ENCODE measurements around the gene KCNH2.
"Not testable (repeated sequence)": the region's sequence is repeated elsewhere in the genome, so short reads cannot be mapped to it uniquely, and the experiment has no call there.

The KCNH2 gene

GRCh38 chr7:150978126-150978789 lies at the start of gene KCNH2:
TSS of gene KCNH2 (minus strand) at chr7:150978321. CDS start at chr7:150977913, 408 bp downstream.
- DNase-seq, result peak in 42 of 56 donors; percentile 20 to 74 (median 55)

GRCh38 chr7:151027728-151028130 lies 49.6 kb upstream of the KCNH2 start:
- DNase-seq, result not testable (repeated sequence)

GRCh38 chr7:151026771-151027727 lies 48.9 kb upstream of the KCNH2 start:
- DNase-seq, result not testable (repeated sequence)

GRCh38 chr7:151025924-151026671 lies 48.0 kb upstream of the KCNH2 start:
- DNase-seq, result no peak

DNA sequence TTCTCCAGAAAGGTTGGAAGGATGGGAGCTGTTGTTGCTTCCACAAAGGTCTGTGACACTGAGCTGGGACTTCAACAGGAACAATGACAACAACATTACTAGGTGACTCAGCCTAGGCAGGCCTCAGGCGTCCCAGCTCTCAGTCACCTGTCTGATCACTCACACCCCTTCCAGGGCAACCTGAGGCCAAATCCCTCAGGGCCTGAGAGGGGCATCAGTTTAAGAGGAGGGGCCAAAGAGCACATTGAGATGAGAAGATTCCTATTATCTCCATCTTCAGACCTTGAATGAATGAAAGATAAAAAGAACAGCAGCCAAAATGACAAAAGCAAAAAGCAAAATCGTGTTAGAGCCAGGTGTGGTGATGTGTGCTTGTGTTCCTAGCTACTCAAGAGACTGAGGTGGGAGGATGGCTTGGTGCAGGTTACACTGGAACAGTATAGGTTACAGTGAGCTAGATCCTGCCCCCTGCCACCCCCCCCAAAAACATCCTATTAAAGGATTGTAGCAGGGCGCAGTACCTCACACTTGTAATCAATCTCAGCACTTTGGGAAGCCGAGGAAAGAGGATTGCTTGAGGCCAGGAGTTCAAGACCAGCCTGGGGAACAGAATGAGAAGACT lies 46.4 kb upstream of the KCNH2 start, which contains the start of gene ATG9B:
Gene ATG9B, minus strand, starts transcription at position 60 of the 622 bp plus-strand sequence. CDS start 71 bp downstream, outside the sequence.
- no peak for DNase-seq

DNA sequence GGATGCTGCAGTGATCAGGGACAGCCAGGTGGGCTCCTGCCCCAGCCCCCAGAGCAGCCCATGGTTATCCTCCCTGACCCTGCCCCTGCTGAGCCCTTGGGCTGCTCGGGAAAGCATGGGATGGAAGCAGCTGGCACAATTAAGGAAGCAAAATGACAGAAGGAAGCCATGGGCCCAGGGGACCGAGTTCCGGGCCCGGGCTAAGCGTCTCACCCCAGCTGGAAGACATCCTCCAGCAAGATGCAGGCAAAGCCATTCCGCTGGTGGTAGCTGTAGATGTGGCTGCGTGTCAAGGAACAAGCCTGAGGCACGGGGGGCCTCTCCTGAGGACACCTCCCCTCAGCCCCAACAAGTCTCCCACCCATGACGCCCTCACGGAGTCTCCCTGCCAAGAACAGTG lies 45.1 kb upstream of the KCNH2 start:
- no peak for DNase-seq

GRCh38 chr7:151020231-151020630 lies 42.1 kb upstream of the KCNH2 start:
- no peak for DNase-seq

GRCh38 chr7:151019130-151019447 lies 41.0 kb upstream of the KCNH2 start:
- no peak for DNase-seq

GRCh38 chr7:151018421-151019129 lies 40.5 kb upstream of the KCNH2 start:
- DNase-seq, result peak in 10 of 56 donors; percentile 5 to 45 (median 24)

DNA sequence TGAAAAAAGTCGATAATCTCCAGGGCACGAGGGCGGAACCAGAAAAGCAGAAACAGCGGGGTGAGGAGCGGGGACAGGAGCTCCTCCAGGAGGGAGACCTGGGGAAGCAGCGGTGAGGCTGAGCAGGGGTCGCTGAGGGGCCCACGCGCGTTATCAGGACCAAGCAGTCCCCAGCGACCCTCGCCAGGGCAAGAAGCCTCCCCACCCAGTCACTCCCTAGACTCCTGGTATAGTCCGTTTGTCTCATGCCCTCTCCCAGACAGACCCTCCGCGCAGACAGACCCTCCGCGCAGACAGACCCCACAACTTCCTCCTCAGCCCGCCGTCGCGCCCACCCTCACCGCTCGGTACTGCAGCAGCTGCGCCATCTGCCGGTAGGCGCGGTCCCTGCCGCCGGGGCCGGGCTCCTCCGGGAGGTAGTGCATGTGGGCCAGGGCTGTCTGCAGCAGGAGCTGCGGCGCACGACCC lies 39.9 kb upstream of the KCNH2 start:
- peak in 32 of 56 donors; percentile 8 to 71 (median 30) for DNase-seq

- DNase-seq, result no peak
Measured at GRCh38 chr7:151017370-151017952, 39.3 kb upstream of the KCNH2 start.

- DNase-seq, result no peak
Measured at GRCh38 chr7:151016942-151017341, 38.8 kb upstream of the KCNH2 start.

- no peak for DNase-seq
Measured at GRCh38 chr7:151016505-151016904, 38.4 kb upstream of the KCNH2 start.

- no peak for DNase-seq
Measured at GRCh38 chr7:151015967-151016366, 37.8 kb upstream of the KCNH2 start.

DNA sequence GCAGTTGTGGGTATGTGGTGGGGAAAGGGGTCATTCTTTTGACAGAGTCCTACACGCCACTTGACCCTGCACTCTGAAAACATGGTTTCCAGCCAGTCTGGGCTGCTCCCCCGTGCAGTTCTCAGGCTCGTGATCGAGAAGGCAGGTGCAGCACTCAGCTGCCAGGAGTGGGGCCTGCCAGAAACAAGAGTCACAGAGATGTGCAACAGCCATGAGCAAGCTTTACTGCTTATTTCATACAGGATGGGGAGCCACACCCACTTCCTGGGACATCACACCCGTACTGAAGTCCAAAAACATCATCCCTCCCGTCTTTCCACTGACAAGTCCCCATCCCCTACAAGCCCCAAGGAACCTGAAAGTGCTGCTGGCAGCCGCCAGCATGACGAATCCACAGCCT lies 36.8 kb upstream of the KCNH2 start:
- no peak for DNase-seq

- DNase-seq, result peak in 52 of 56 donors; percentile 7 to 89 (median 56)
Measured at GRCh38 chr7:151013733-151014497, 35.8 kb upstream of the KCNH2 start.

GRCh38 chr7:151013356-151013732 lies 35.2 kb upstream of the KCNH2 start:
- DNase-seq, result no peak

- DNase-seq, result peak in 1 of 56 donors; percentile 12
Measured at GRCh38 chr7:151012911-151013347, 34.8 kb upstream of the KCNH2 start.
